NB4 (cell line): Measurements from ENCODE around the gene LRP10.

ENCODE experiments used
- CTCF ChIP-seq: IDR thresholded peaks from one replicate; pipeline ENCODE4 v1.5.1; 2012; ENCODE audit warnings: low read depth, low read length
- MYC ChIP-seq: IDR thresholded peaks from 2 replicates; pipeline ENCODE4 v1.6.1; 2011; ENCODE audit warnings: low read depth, low read length
- POLR2A ChIP-seq: IDR thresholded peaks from 2 replicates; pipeline ENCODE4 v1.6.1; 2011; ENCODE audit warnings: mild to moderate bottlenecking; ENCODE audit not compliant: insufficient read length; ENCODE audit errors: extremely low read depth

GRCh38 chr14:22845103-22845394 is 26.5 kb upstream of the LRP10 start:
- TF ChIP-seq CTCF (no peak), POLR2A (no peak), MYC (no peak)
